K562 (cell line): ENCODE results near the gene SORCS2. TPM values are rescaled to one million over a fixed set of nuclear protein-coding genes. Genes with fewer than 3 reads are reported as not detected.

ENCODE experiments used
- ATAC-seq: fragments of 200-7000 bp; cut with Tn5 transposase; 3 replicates; pipeline ENCODE4 v1.9.1; 2020; ENCODE audit warnings: moderate library complexity
- BruUV-seq: library from RNA; stranded (reverse); fragments of 400-500 nt; replicated peaks from 2 replicates; lab custom pipeline; 2021; lab: Mats Ljungman, UMichigan
- CTCF ChIA-PET: fragments of 300-600 bp; formaldehyde crosslinking; extraction: SDS; loops from one replicate; lab custom pipeline; 2021; ENCODE audit warnings: low intra/inter-chr PET ratio; lab: Yijun Ruan, JAX
- POLR2A ChIA-PET: fragments of 300-600, 350-650 bp; sonication (Branson Sonifier 250); formaldehyde crosslinking; extraction: SDS; loops from one replicate; lab custom pipeline; 2021; ENCODE audit warnings: antibody characterized with exemption, inconsistent platforms; lab: Yijun Ruan, JAX
- DNase-seq, 4 experiments: peaks; one replicate each; pipeline versions ENCODE4 v3.0.0 to v3.0.0-alpha.2; 2011 to 2018; ENCODE audit warnings: low spot score in 3 of 4, mixed read lengths in 3 of 4; ENCODE audit errors: extremely low read depth in 1 of 4
- FAIRE-seq: peaks from 2 replicates; lab custom pipeline; 2011; peaks lifted over from hg19 to GRCh38; lab: Jason Lieb, UNC
- H2AFZ ChIP-seq: 2 replicates; pipeline ENCODE4 v1.6.0; 2011; ENCODE audit warnings: low read depth, low read length, control low read depth, inconsistent platforms
- H3K27ac ChIP-seq: fragments of 200-600 bp; 3 replicates; pipeline ENCODE4 v1.8.0; 2011; ENCODE audit warnings: low read depth, mild to moderate bottlenecking, control low read depth, inconsistent platforms, low read length, moderate library complexity, mixed read lengths; ENCODE audit errors: extremely low read depth
- H3K27me3 ChIP-seq, 2 experiments: fragments of 300-600 bp in 1 of 2; 2 replicates in 1 of 2; 3 replicates in 1 of 2; pipeline versions ENCODE4 v1.6.0 to v1.8.0; 2011; ENCODE audit warnings: inconsistent platforms in 2 of 2, low read length in 2 of 2, mild to moderate bottlenecking in 1 of 2, mixed read lengths in 1 of 2, moderate library complexity in 1 of 2; ENCODE audit not compliant: control insufficient read depth in 2 of 2, insufficient read depth in 2 of 2
- H3K36me3 ChIP-seq: fragments of 300-600 bp; 3 replicates; pipeline ENCODE4 v1.8.0; 2011; ENCODE audit warnings: mild to moderate bottlenecking, low read length, inconsistent platforms; ENCODE audit not compliant: control insufficient read depth, insufficient read depth
- H3K4me1 ChIP-seq, 2 experiments: fragments of 200-600 bp in 1 of 2; replicated peaks in 1 of 2; 2 replicates in 1 of 2; 3 replicates in 1 of 2; pipeline versions ENCODE4 v1.5.1 to v1.8.0; 2011; ENCODE audit warnings: inconsistent platforms in 2 of 2, low read length in 2 of 2, mild to moderate bottlenecking in 1 of 2, mixed read lengths in 1 of 2, moderate library complexity in 1 of 2; ENCODE audit not compliant: control insufficient read depth in 2 of 2, insufficient read depth in 2 of 2
- H3K4me2 ChIP-seq: 2 replicates; pipeline ENCODE4 v1.6.1; 2011; ENCODE audit warnings: low read length, control low read depth, inconsistent platforms, mixed read lengths; ENCODE audit not compliant: insufficient read depth
- H3K4me3 ChIP-seq: fragments of 200-600 bp; sonication (generic), shearing (Covaris generic); 2 replicates; pipeline ENCODE4 v1.5.1; 2016; ENCODE audit warnings: control low read depth, inconsistent platforms
- H3K79me2 ChIP-seq: fragments of 200-600 bp; 3 replicates; pipeline ENCODE4 v1.8.0; 2011; ENCODE audit warnings: low read length, inconsistent platforms; ENCODE audit not compliant: control insufficient read depth, insufficient read depth
- H3K9ac ChIP-seq, 2 experiments: 2 replicates each; pipeline versions ENCODE4 v1.6.0 to v1.6.1; 2011; ENCODE audit warnings: low read depth in 2 of 2, low read length in 2 of 2, control low read depth in 1 of 2, inconsistent platforms in 1 of 2, mild to moderate bottlenecking in 1 of 2, mixed read lengths in 1 of 2; ENCODE audit not compliant: insufficient read depth in 1 of 2
- H3K9me1 ChIP-seq: one replicate; pipeline ENCODE4 v1.6.0; 2011; ENCODE audit warnings: inconsistent platforms, mild to moderate bottlenecking, low read length, moderate library complexity; ENCODE audit not compliant: control insufficient read depth, insufficient read depth
- H3K9me3 ChIP-seq: replicated peaks from 2 replicates; pipeline ENCODE4 v1.5.1; 2011; ENCODE audit warnings: low read depth, low read length, inconsistent platforms; ENCODE audit not compliant: control insufficient read depth, insufficient read depth
- H4K20me1 ChIP-seq: replicated peaks from 2 replicates; pipeline ENCODE4 v1.6.1; 2011; ENCODE audit warnings: low read length, inconsistent platforms, mixed read lengths; ENCODE audit not compliant: control insufficient read depth, insufficient read depth
- CBX2 ChIP-seq: fragments of 200-600 bp; sonication (generic); IDR thresholded peaks from one replicate; pipeline ENCODE4 v1.6.1; 2012; ENCODE audit warnings: mild to moderate bottlenecking, low read length, inconsistent platforms; ENCODE audit not compliant: insufficient read depth, poor library complexity, severe bottlenecking
- MTA2 ChIP-seq: fragments of 450-650 bp; IDR thresholded peaks from 2 replicates; pipeline ENCODE4 v1.6.1; 2016; ENCODE audit warnings: low read depth
- MTA3 ChIP-seq: fragments of 450-650 bp; formaldehyde crosslinking; IDR thresholded peaks from 2 replicates; pipeline ENCODE4 v1.6.1; 2017; ENCODE audit warnings: mild to moderate bottlenecking, borderline replicate concordance
- TAF1 ChIP-seq: IDR thresholded peaks from 2 replicates; pipeline ENCODE4 v1.6.1; 2011; ENCODE audit warnings: mild to moderate bottlenecking, low read length, moderate library complexity; ENCODE audit not compliant: insufficient read depth, control insufficient read depth, severe bottlenecking; ENCODE audit errors: extremely low read depth
- ZKSCAN3 ChIP-seq: fragments of 250-450 bp; sonication (Bioruptor Pico); IDR thresholded peaks from 2 replicates; pipeline ENCODE4 v1.4.0; 2020
- ZNF778 ChIP-seq: fragments of 450-650 bp; formaldehyde crosslinking; IDR thresholded peaks from 2 replicates; pipeline ENCODE4 v1.4.0; 2020; ENCODE audit warnings: mild to moderate bottlenecking, moderate library complexity
- WGBS: fragments of 100-300 bp; shearing (Covaris generic); methylation state at CpG from one replicate; pipeline ENCODE4 v1.1.6; 2016; ENCODE audit warnings: low coverage, mixed read lengths; ENCODE audit not compliant: insufficient coverage; ENCODE audit errors: missing lambda C conversion rate; 5-methylcytosine and 5-hydroxymethylcytosine counted together
- in situ Hi-C: fragments of 300-500 bp; cut with MboI; formaldehyde crosslinking; loops from 4 replicates; pipeline ENCODE4 v1.15.0; 2018; ENCODE audit warnings: inconsistent platforms, mixed read lengths
- intact Hi-C: fragments of 100-400 bp; cut with micrococcal nuclease; formaldehyde crosslinking; loops from 2 replicates; pipeline ENCODE4 v1.14.2; 2022
- polyA plus RNA-seq, 8 experiments: library from polyadenylated mRNA; depleted of rRNA in 4 of 8; stranded (reverse) in 5 of 8; unstranded in 3 of 8; fragments of >200 nt; fragmentation: Nextera tagmentation in 2 of 8; fragmentation: Illumina TruSeq in 1 of 8; extraction: Ambion mirVana in 2 of 8; extraction: Trizol in 1 of 8; gene quantifications; 2 replicates each; pipeline versions ENCODE4 v1.2.1 to v1.2.3, GENCODE V29; 2011 to 2014; ENCODE audit warnings: inconsistent platforms in 1 of 8, missing spikeins in 1 of 8
- total RNA-seq, 7 experiments: library from RNA; depleted of rRNA in 6 of 7; stranded (reverse); fragments of >200 nt in 6 of 7; fragmentation: Illumina TruSeq in 2 of 7; extraction: Trizol in 2 of 7; gene quantifications; 2 replicates each; pipeline versions ENCODE4 v1.2.1 to v1.2.3, GENCODE V29; 2011 to 2021; ENCODE audit warnings: low replicate concordance in 1 of 7

SORCS2 gene
- total and polyA plus RNA-seq, 9 of the 15 experiments (the other 6 are each of a cell fraction or from before 2014, with no cell fraction given): not detected

DNA sequence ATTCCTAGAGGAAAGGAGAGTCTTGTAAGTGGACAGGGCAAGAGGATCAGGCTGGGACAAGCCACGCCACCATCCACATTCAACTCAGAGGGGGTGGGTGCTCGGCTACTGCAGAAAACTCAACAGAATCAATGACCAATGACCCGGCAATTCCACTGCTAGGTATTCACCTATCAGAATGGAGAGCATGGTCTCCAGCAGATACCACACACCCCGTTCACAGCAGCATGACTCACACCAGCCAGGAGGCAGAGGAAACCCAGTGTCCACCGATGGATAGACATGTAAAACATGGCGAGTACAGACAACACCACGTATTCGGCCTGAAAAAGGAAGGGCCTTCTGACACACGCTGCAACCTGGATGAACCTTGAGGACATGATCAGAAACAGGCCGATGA lies 571.5 kb downstream of the SORCS2 start (continued):
- TF ChIP-seq CBX2: no peak
- TF ChIP-seq, all 486 proteins: peak for 0

DNA sequence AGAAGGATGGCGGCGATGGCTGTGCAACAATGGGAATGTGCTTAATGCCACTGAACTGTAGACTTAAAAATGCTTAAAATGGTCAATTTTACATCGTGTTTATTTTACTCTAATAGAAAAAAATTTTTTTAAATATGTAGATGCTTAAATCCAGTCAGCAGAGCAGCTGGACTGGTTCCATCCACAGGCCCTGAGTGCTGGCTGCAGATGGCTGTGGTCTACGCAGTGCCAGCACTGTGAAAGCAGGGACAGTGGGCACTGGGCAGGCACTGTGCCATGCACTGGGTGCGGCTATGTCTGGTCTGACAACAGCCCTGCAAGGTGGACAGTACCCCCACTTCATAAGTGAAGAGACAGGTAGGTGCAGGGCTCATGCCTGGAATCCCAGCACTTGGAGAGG lies 572.1 kb downstream of the SORCS2 start:
- Histone ChIP-seq H3K27me3 (no peaks in the 10 kb centered on the region), H3K36me3 (peaks cover 8% of the 10 kb centered on the region; the same call in 1 of the 3 replicates), H3K27ac (no peak overlapping the region), H3K4me1 (peaks cover 0 to 17% of the 10 kb centered on the region in 2 experiments; a peak in 2 of 5 replicates), H3K79me2 (peaks cover 3% of the 10 kb centered on the region; the same call in 1 of the 3 replicates), H3K9me1 (no peaks in the 10 kb centered on the region), H3K9me3 (no peaks in the 10 kb centered on the region; the same call in 1 of the 2 replicates), H3K9ac (no peak overlapping the region), H3K4me2 (no peak overlapping the region), H2AFZ (no peak overlapping the region), H3K4me3 (no peak overlapping the region), H4K20me1 (peaks cover 10% of the 10 kb centered on the region; the same call in 1 of the 2 replicates)
- intact Hi-C loops (no loop called here), in situ Hi-C loops (no loop called here)
- DNase-seq (no peak), ATAC-seq (no peak), FAIRE-seq (no peak)
- 57% methylated on average over 5 of the region's 5 CpGs for WGBS
- CTCF ChIA-PET: no interaction called here
- POLR2A ChIA-PET: no interaction called here
- BruUV-seq: no TSS peak
- TF ChIP-seq MTA2 (no peak), ZKSCAN3 (CRISPR knock-in tag) (no peak), ZNF778 (CRISPR knock-in tag) (no peak), TAF1 (no peak), MTA3 (no peak)
